Activated naive CD8-positive, alpha-beta T cell (primary cell): Measurements from ENCODE around the gene CCDC88C.
A peak's percentile ranks its signal among the peaks of the same experiment; 100 is the strongest.

Experiments used
- H3K27ac Mint-ChIP-seq: one replicate; pipeline ENCODE4 v1.8.0; 2021; ENCODE audit warnings: mixed read lengths
- H3K27me3 Mint-ChIP-seq: one replicate; pipeline ENCODE4 v1.8.0; 2021; ENCODE audit warnings: mixed read lengths
- H3K36me3 Mint-ChIP-seq: one replicate; pipeline ENCODE4 v1.8.0; 2021; ENCODE audit warnings: mixed read lengths
- H3K4me1 Mint-ChIP-seq: one replicate; pipeline ENCODE4 v1.8.0; 2021; ENCODE audit warnings: low read depth, mixed read lengths
- H3K4me3 Mint-ChIP-seq: one replicate; pipeline ENCODE4 v1.8.0; 2021; ENCODE audit warnings: mild to moderate bottlenecking, mixed read lengths
- H3K9me3 Mint-ChIP-seq: one replicate; pipeline ENCODE4 v1.8.0; 2021; ENCODE audit warnings: low read depth, mixed read lengths

CCDC88C gene

DNA sequence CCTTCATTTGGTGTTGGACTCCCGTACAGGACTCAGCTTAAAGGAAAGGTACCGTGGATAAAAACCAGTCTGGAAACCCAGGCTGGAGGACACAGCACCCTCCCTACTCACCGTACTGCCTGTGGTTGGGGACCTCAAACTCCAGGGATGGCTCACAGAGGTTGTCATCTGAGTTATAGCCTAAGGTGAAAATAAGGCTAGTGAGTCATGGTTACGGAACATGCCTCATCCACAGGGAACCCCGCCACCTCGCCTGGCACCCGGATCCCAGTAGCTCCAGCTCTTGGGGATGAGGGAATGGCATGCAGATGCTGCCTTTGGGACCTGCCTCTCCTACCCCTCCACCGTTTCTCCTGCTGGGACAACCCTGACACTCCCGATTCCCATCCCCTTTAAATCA is 136.3 kb downstream of the CCDC88C start:
- Mint-ChIP-seq H3K9me3 (no peaks in the 10 kb centered on the region), H3K4me1 (peaks cover 10% of the 10 kb centered on the region), H3K27me3 (no peaks in the 10 kb centered on the region), H3K36me3 (peaks cover 5% of the 10 kb centered on the region), H3K27ac (peak overlapping the region; percentile 28), H3K4me3 (no peak overlapping the region)

DNA sequence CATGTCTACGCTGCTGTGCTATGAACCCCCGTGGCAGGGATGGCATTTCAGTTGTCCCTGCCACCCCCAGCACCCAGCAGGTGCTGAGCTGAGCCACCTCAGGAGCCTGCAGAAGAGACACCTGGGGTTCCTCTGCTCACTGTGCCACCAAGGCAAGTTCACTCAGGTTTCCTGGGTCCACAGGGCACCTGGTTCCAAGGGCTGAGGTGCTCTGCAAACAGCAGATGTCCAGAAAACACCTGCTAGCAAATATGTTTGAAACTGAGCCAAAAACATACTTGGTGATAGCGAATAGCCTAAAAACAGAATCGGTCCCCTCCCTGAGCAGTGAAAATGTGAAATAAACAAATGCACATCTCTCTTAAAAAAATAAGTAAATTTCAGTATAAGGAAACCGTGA is 137.5 kb downstream of the CCDC88C start:
- no peaks in the 10 kb centered on the region for H3K9me3 Mint-ChIP-seq
- H3K4me1 Mint-ChIP-seq = peaks cover 3% of the 10 kb centered on the region
- no peaks in the 10 kb centered on the region for H3K27me3 Mint-ChIP-seq
- peaks cover 2% of the 10 kb centered on the region for H3K36me3 Mint-ChIP-seq
- no peak overlapping the region for H3K4me3 Mint-ChIP-seq
- H3K27ac Mint-ChIP-seq = peak overlapping the region; percentile 58

DNA sequence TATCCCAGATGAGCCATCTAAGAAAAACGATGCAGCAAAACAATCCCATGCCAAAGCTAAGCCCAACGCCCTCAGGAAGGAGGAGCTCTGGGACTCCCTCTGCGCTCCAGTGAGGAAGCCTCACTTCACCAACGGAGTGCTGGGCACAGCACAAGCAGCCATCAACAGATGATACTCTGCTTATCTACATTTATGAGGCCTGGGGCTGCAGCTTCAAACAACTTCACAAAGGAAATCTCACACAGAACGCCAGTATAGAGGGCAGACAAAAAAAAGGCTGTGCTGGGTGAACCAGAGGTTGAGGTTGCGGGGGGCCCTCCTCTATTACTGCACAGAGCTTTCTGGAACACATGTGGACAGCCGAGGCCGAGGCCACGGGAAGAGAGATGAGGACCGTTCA is 138.3 kb downstream of the CCDC88C start:
- H3K27me3 Mint-ChIP-seq = no peaks in the 10 kb centered on the region
- peak overlapping the region; percentile 22 for H3K27ac Mint-ChIP-seq
- H3K9me3 Mint-ChIP-seq = no peaks in the 10 kb centered on the region
- H3K4me3 Mint-ChIP-seq = no peak overlapping the region
- peaks cover 2% of the 10 kb centered on the region for H3K4me1 Mint-ChIP-seq
- H3K36me3 Mint-ChIP-seq = peaks cover 2% of the 10 kb centered on the region

DNA sequence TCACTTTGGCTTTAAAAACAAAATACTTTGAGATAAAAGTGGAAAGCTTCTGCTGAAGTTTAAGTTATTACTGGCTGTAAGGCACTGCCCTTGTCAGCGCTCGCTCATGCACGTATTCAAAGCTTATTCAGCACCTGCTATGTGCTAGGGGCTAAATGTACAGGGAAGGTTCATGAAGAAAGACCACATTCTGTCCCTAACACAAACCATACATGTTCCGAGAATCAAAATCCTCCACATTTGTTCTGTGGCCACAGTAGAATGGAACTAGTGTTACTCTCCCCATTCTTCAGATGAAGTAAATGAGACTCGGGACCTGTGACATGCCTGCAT is 139.3 kb downstream of the CCDC88C start:
- H3K36me3 Mint-ChIP-seq = peaks cover 2% of the 10 kb centered on the region
- H3K4me1 Mint-ChIP-seq = peaks cover 2% of the 10 kb centered on the region
- no peak overlapping the region for H3K27ac Mint-ChIP-seq
- H3K9me3 Mint-ChIP-seq = no peaks in the 10 kb centered on the region
- H3K4me3 Mint-ChIP-seq = no peak overlapping the region
- no peaks in the 10 kb centered on the region for H3K27me3 Mint-ChIP-seq

DNA sequence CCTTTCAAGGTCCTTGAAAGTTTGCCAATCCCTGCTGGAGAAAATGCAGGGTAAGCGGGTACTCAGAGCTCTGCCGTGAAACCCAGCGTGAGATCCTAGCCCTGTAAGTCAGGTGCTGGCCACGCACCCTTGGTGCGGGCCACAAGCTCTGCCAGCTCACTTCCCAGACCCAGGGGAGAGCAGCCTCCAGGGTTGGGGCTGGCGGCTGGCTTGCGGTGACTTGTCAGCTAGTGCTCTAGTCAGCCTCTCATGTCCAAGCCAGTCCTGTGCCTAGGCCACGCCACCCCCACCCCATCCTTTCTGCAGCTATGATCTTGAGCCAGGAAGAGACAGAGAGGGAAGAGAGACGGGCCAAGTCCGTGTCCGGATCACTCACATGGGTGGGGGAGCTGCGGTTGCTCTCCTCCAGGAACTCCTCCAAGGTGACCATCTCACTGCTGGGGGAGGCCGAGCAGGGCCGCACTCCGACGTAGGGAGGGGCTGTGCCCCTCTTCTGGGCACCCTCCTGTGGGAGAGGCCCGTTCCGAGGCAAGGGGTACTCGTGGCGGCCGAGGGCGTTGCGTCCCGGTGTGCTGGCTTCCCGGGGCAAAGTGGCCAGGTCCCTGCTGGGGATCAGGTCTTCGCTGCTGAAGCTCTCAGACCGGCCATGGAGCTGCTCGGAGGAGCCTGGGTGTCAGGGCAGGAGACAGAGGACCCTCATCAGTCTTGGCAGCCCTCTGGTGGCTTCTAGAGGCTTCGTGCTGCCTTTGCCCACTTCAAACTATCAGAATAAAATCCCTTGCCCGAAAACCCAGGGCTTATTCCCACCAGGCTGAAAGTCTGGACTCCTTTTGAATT is 139.9 kb downstream of the CCDC88C start:
- peak overlapping the region; percentile 41 for H3K27ac Mint-ChIP-seq
- H3K9me3 Mint-ChIP-seq = no peaks in the 10 kb centered on the region
- H3K36me3 Mint-ChIP-seq = peaks cover 2% of the 10 kb centered on the region
- peaks cover 2% of the 10 kb centered on the region for H3K4me1 Mint-ChIP-seq
- no peak overlapping the region for H3K4me3 Mint-ChIP-seq
- no peaks in the 10 kb centered on the region for H3K27me3 Mint-ChIP-seq

DNA sequence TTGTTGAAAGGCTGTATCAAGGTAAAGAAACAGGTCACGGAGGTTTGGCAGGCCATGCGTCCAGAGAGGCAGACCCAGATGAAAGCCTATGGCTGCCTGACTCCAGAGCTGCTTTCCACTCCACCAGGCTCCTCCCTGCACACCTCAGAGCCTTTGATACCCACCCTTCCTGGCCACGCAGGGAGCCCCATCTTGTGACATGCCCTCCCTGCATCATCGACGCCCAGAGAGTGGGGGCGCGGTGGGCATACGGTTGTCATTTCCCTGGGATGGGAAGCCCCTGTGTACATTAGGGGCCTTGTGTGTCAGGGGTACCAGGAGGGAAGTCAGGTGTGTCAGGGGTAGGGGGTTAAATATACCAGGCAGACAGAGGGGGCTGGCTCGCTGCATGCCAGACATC is 142.8 kb downstream of the CCDC88C start:
- Mint-ChIP-seq H3K4me1 (peaks cover 2% of the 10 kb centered on the region), H3K4me3 (no peak overlapping the region), H3K27me3 (no peaks in the 10 kb centered on the region), H3K27ac (peak overlapping the region; percentile 64), H3K9me3 (no peaks in the 10 kb centered on the region), H3K36me3 (peaks cover 5% of the 10 kb centered on the region)

DNA sequence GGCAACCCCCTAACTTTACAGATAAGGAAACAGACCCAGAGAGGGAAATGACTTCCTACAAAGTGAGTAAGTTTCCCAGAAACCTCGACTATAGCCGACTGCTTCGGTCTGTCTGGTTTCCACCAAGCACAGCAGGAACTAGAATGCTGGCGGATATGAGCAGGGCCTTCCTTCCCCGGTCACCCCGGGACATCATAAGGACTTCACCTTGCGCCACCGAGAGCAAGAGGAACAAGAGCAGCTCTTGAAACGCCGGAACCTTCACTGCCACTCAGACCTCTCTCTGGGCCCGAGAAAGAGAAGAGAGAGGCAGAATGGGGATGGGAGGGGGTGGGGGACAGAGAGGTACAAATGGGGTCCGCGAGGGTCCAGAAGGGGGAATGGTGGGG is 143.7 kb downstream of the CCDC88C start:
- Mint-ChIP-seq H3K4me3 (no peak overlapping the region), H3K27me3 (no peaks in the 10 kb centered on the region), H3K27ac (no peak overlapping the region), H3K9me3 (no peaks in the 10 kb centered on the region), H3K4me1 (peaks cover 7% of the 10 kb centered on the region), H3K36me3 (peaks cover 5% of the 10 kb centered on the region)

DNA sequence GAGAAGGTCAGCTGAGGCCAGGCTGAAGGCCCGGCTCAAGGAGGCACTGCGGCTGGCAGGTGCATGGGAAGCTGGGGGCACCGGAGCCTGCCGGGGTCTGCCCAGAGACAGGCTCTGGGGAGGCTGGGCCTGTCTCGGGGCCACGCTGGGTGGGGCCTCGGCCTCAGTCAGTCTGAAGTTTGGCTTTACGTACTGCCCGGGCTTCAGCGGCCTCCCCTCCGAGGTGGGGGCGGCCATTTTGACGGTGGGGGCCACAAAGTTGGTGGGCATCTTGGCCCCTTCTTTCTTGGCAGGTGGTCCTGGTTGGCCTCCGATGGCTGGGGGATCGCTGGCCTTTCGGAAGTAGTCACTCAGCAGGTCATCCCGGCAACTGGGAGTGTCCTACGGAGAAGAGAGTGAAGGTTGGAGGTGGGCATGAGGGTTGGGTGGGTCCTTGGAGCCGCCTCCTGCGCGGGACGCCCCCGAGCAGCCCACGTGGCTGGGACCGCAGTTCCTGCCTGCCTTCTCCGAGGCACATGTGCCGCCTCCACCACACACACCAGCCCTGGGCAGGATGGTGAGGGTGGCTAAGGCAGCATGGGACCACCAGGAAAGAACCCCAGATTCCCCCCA is 144.2 kb downstream of the CCDC88C start:
- no peak overlapping the region for H3K27ac Mint-ChIP-seq
- no peaks in the 10 kb centered on the region for H3K9me3 Mint-ChIP-seq
- peaks cover 5% of the 10 kb centered on the region for H3K36me3 Mint-ChIP-seq
- H3K27me3 Mint-ChIP-seq = no peaks in the 10 kb centered on the region
- peaks cover 9% of the 10 kb centered on the region for H3K4me1 Mint-ChIP-seq
- no peak overlapping the region for H3K4me3 Mint-ChIP-seq

DNA sequence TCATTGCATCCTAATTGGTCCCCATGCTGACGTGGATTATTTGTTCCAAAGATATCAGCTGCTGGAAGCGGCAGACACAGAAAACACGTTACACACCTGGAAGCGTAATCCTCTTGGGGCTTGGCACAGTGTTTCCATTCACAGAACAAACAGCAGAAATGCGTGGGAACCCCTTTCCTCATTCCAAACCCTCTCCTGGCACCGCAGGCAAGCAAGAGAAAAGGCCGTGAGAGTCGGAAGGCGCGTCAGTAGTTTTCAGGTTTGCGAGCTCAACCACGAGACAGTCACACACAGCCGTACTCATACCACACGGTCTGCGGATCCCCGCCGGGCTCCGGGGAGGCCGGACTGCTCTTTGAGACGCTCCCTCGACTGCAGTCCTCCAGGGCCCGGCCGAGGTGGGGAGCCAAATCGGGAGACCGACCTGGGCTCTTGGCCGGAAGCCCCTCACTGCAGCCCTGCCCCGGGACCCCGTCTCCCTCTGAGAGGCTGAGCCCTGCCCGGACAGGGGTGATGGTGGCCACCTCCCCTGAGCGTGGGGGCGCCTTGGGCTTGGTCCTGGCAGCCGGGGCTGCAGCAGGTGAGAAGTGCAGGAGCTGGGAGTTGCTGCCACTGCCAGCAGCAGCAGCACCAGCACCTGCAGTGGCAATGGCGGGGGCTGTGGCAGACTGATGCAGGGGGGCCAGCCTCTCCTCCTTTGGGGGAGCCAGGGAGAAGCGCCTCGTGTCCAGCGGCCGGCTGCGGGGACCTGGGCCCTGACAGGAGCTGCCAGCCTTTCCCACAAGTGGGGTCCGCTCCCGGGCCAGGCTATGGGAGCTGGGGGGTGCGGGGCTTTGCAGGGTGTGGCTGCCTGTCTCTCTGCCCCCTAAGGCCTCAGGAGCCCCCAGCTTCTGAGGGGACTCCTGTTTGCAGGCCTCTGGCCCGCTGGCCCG is 145.0 kb downstream of the CCDC88C start:
- Mint-ChIP-seq H3K27me3 (no peaks in the 10 kb centered on the region), H3K4me3 (no peak overlapping the region), H3K36me3 (peaks cover 11% of the 10 kb centered on the region), H3K9me3 (no peaks in the 10 kb centered on the region), H3K4me1 (peaks cover 17% of the 10 kb centered on the region), H3K27ac (peak overlapping the region; percentile 77)

DNA sequence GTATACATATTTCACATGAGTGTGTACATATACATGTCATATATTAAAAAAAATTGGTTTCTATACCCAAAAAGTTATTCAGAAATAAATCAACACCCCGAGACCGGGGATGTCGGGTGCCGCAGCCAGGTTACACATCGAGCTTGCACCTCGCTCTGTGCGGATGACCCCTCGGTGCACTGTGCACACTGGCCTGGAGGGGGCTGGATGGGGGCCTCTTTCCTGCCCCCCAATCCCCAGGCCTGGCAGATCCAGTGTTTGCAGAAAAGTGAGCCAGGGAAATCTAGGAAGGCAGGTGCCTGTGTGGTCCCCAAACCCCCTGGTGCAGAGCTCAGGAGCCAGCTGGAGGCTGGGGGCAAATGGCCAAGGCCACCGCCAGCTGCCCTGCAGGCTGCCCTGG is 146.0 kb downstream of the CCDC88C start:
- Mint-ChIP-seq H3K27me3 (no peaks in the 10 kb centered on the region), H3K4me3 (no peak overlapping the region), H3K36me3 (peaks cover 11% of the 10 kb centered on the region), H3K9me3 (no peaks in the 10 kb centered on the region), H3K27ac (no peak overlapping the region), H3K4me1 (peaks cover 23% of the 10 kb centered on the region)

DNA sequence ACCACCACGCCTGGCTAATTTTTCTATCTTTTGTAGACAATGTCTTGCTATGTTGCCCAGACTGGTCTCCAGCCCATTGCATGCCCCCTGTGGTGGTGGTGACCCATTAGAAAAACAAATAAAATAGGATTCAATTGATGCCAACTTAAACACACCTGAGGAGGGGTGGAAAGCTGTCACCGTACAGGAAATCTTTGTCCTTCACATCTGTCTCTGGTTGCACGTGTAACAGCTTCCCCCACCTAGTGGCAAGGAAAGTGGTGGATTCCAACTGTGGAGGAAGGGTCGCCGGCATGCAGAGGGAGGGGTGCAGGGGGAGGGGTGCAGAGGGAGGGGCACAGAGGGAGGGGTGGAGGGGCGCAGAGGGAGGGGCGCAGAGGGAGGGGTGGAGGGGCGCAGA is 147.0 kb downstream of the CCDC88C start:
- peaks cover 11% of the 10 kb centered on the region for H3K36me3 Mint-ChIP-seq
- no peaks in the 10 kb centered on the region for H3K27me3 Mint-ChIP-seq
- peak overlapping the region; percentile 54 for H3K27ac Mint-ChIP-seq
- H3K9me3 Mint-ChIP-seq = no peaks in the 10 kb centered on the region
- H3K4me3 Mint-ChIP-seq = no peak overlapping the region
- H3K4me1 Mint-ChIP-seq = peaks cover 29% of the 10 kb centered on the region

DNA sequence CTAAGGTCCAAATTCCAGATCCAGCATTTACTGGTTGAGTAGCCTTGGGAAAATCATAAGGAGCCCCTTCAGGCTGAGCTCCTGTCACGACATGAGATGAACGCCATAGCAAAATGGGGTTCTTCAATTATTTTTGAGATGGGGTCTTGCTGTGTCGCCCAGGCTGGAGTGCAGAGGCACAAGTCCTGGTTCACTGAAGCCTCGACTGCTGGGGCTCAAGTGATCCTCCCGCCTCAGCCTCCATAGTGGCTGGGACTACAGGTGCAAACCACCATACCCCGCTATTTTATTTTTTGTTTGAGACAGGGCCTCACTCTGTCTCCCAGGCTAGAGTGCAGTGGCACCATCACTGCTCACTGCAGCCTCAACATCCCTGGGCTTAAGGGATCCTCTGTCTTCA is 147.4 kb downstream of the CCDC88C start:
- no peaks in the 10 kb centered on the region for H3K27me3 Mint-ChIP-seq
- peaks cover 33% of the 10 kb centered on the region for H3K4me1 Mint-ChIP-seq
- H3K27ac Mint-ChIP-seq = peak overlapping the region; percentile 28
- no peak overlapping the region for H3K4me3 Mint-ChIP-seq
- H3K9me3 Mint-ChIP-seq = no peaks in the 10 kb centered on the region
- H3K36me3 Mint-ChIP-seq = peaks cover 11% of the 10 kb centered on the region

DNA sequence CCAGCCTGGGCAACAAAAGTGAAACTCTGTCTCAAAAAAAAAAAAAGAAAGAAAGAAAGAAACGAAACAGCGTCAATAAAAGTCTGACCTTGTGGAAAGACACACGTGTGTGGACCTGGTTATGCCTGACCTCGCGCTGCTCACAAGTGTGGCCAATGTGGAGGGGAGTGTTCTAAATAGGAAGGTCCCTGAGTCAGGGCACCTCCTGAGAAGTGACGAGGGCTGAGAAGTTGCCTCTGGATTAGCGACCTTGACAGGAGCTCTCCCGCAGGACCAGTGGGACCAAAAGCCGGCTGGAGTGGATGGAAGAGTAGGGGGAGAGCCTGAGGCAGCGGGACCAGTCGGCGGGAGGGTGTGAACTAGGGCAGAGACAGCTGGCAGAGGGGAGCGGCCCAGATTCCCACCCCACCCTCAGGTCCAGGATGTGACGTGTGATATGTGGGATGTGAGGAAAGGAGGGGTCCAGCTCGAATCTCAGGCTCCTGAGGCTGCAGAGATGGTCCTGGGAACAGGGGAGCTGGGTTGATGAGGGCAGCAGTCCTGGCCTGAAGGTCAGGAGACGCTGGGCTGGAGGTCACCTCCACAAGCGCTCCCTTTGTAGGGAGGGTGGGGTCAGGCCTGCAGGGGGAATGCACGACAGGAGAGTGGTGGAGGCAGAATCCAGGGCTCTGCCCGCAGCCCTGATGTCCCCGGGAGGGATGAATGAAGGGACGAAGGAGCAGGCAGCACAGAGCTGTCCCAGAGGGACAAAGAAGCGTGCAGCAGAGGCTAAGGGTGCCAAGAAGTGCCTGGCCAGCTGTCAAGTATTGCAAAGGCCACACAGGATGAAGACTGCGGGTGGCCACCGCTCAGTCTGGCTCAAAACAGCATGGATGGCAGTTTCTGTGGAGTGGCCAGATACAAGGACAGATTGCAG is 148.3 kb downstream of the CCDC88C start:
- Mint-ChIP-seq H3K36me3 (peaks cover 9% of the 10 kb centered on the region), H3K4me1 (peaks cover 37% of the 10 kb centered on the region), H3K27ac (peak overlapping the region; percentile 64), H3K27me3 (no peaks in the 10 kb centered on the region), H3K4me3 (no peak overlapping the region), H3K9me3 (no peaks in the 10 kb centered on the region)

DNA sequence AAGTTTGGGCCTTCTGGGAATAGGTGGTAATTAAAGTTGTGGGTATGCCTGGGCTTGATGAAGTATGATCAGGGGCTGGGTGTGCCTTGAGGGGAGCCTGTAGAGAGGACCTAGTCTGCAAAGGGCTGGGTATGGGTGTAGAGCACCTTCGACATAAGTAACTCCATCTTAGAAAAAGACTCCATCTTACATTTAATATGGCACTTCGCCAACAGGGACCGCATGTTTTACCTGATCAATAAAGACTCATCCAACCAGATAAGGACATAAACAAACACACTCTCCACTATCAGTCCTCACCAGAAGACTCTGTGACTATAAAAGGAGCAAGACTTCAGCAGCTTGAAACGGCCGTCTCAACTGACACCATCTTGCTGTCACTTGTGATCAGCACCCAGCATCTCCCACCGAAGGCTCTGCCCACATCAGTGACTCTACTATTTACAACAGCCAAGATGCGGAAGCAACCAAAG is 149.6 kb downstream of the CCDC88C start:
- peaks cover 9% of the 10 kb centered on the region for H3K36me3 Mint-ChIP-seq
- no peaks in the 10 kb centered on the region for H3K9me3 Mint-ChIP-seq
- peaks cover 48% of the 10 kb centered on the region for H3K4me1 Mint-ChIP-seq
- peak overlapping the region; percentile 76 for H3K27ac Mint-ChIP-seq
- no peaks in the 10 kb centered on the region for H3K27me3 Mint-ChIP-seq
- H3K4me3 Mint-ChIP-seq = no peak overlapping the region
